Measurements from ENCODE around the gene NARF.

NARF gene

DNA sequence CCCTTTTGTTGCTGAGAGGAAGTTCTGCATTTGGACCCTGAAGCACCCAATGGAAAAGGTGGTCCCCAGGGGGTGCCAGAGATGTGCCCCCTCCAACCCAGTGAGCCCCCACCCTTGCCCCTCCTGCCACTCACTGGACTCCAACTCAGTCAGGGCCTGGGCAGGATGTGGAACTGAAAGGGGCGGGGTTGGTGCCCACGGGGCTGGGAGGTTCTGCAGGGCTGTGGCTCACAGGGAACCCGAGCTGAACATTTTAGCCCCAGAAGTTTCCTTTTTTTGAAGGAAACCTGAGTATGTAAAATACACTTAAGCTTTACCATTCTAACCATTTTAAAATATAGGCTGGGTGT lies 24.4 kb upstream of the NARF start:
- no peak for DNase-seq

DNA sequence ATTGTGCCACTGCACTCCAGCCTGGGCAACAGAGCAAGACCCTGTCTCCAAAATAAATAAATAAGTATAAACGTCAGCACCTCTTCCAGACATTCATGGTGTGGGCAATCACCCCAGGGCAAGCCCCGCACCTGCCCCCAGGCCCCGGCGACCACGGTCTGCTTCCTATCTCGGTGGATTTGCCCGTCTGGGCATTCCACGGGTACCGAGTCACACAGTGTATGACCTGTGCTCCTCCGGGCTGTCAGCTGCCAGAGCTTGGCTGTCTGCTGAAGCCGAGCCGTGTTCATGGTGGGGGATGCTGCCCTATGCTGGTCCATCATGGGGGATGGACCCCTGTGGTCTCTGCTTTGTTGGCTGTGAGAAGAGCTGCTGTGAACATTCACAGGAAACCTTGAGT lies 23.4 kb upstream of the NARF start:
- no peak for DNase-seq

DNA sequence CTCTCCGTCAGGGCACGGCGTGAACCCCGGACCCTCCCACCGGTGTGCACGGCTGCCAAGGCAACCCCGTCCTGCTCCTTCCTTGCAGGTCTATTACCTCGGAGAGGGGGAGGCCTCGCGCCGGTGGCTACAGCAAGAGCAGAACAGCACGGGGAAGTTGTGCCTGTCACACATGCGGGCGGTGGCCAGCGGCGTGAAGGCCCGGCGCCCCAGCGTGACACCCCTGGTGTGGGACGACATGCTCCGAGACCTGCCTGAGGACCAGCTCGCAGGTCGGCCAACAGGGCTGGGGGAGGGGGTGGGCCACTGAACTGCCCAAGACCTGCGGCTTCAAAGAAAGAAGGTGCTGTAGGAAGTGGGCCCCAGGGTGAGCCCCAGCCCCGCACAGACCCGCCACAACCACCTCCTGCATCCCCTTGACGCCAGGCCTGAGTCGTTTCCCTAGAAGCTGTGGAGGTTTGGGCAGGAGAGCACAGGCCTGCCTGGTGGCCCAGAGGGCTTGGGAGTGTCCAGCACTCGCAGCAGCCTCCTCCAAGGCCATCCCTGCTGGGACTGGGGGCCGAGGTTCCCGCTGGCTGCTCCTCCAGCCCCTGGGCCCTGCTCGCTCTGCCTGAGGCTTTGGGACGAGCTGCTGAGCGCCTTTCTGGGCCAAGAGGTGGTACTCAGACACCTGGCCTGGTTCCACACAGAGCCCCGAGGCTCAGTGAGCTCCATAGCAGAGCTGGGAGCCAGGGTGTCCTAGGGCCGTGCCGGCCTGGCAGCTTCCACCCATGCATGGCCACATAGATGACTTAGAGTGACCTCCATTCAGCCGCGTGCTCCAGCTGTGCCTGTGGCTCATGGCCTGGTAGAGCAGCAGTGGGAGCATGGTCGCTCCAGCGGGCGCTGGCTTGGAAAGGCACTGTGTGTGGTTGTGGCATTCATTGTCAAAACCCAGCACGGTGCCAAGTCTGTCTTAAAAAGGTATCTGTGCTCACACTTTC lies 22.6 kb upstream of the NARF start:
- DNase-seq: no peak

GRCh38 chr17:82436601-82437324 lies 21.8 kb upstream of the NARF start:
- no peak for DNase-seq

- no peak for DNase-seq
Measured at GRCh38 chr17:82437325-82437668, 21.2 kb upstream of the NARF start.

- DNase-seq: no peak
Measured at GRCh38 chr17:82438401-82439193, 19.9 kb upstream of the NARF start.

GRCh38 chr17:82439194-82439828 lies 19.2 kb upstream of the NARF start:
- no peak for DNase-seq

DNA sequence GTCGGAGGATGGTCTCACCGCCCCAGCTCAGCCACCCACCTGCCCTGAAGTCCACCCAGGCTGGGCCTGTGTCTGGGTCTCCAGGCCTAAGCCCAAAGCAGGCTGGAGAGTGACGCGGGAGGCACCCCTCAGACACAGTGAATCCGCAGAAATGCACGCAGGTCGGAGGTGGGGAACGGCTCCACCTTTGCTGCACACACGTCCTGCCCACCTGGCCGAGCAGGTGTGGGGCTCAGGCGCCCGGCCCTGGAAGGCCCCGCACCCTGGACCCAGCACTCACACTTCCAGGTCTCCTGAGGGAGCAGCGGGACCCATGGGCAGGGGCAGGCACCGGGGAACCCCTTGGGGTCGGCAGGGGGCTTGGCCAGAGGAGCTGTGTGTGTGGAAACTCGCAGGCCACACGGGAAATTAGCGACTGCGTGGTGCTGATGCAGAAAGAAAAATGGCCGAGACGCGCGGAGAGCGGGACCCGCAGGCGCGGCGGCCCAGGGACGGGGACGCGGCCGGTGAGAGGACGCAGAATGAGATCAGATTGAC lies 18.6 kb upstream of the NARF start:
- no peak for DNase-seq

- DNase-seq: no peak
Measured at GRCh38 chr17:82440469-82440981, 18.0 kb upstream of the NARF start.

- no peak for DNase-seq
Measured at GRCh38 chr17:82440991-82441627, 17.4 kb upstream of the NARF start.

DNA sequence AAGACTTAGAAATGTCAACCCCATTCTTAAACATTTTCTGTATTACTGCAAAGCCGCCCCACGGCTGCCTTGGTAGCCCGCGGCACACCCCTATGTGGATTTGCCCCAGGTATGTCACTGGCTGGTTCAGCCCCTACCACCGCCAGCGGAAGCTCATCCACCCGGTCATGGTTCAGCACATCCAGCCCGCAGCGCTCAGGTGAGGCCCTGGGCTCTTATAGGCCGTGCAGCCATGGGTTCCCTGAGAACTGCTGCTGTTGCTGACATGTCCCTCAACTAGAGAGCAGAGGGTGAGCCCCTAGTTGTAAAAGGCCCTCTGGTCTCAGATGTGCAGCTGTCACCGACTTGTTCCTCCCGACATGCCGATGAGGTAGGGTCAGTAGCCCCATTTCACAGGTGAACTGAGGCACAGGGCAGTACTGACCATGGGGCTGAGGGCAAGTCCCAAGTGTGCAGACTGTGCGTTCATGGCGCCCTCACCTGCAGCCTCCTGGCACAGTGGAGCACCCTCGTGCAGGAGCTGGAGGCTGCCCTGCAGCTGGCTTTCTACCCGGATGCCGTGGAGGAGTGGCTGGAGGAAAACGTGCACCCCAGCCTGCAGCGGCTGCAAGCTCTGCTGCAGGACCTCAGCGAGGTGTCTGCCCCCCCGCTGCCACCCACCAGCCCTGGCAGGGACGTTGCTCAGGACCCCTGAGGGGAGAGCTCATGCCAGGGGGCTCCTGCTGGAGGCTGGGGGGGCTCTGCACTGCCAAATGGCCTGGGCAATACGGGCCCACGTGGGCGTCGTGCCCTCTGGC lies 16.7 kb upstream of the NARF start:
- no peak for DNase-seq

DNA sequence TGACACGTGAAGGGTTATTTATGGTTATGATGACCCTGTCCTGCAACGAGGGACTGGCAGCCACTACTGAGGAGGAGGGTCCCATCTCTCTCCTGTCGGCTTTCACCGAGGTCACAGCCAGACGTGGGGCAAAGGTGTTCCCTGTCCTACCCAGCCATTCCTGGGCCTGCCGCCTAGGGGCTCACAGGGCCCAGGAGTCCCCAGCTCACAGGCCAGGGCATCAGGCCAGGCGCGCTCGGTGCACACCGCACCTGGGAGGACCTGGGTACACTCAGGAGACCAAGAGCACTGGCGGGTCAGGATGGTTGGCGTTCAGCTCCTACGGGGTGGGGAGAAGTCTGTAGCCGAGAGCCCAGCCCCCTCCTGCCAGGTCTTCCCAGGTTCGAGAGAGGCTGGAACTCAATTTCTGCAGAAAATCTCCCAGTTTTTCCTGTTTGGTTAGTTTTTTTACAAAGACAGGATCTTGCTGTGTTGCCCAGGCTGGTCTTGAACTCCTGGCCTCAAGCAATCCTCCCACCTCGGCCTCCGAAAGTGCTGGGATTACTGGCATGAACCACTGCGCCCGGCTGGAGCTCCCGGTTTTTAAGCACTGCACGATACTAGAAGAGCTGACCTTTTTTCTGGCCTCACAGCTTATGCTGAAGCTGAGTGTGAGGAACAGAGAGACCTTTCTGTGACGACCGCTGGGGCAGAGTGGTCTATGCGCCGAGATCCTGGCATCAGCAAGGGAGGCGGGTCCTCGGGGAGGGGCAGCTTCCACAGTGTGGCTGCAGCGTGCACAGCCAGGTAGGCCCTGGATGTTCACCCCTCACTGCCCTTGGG lies 15.7 kb upstream of the NARF start:
- no peak for DNase-seq

GRCh38 chr17:82443465-82444283 lies 14.9 kb upstream of the NARF start:
- DNase-seq: no peak

DNA sequence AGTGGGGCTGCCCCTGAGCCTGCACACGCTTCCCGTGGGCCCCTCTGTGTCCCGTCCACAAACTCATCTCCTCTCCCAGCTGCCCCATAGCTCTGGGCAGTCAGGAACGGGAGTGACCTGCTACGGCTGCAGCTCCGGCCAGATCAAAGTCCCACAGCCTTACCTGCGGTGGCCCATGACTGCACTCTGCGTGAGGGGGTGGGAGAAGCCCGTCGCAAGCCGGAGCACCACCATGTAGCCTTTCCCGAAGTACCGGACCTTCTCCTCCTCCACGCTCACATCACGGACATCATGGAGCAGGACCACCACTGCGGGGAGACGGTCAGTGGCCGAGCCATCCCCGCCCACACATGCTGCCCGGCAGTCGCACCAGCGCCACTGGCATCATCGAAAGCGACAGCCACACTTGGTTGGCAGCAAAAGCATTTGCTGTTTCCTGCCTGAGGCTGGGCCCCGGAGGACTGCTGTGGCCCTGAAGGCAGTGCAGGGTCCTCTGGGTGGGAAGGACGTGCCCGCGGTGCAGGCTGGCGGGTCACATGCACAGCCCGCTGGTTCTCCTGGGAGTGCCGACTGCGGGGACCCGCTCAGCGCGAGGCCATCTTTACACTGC lies 14.2 kb upstream of the NARF start:
- DNase-seq: no peak

DNA sequence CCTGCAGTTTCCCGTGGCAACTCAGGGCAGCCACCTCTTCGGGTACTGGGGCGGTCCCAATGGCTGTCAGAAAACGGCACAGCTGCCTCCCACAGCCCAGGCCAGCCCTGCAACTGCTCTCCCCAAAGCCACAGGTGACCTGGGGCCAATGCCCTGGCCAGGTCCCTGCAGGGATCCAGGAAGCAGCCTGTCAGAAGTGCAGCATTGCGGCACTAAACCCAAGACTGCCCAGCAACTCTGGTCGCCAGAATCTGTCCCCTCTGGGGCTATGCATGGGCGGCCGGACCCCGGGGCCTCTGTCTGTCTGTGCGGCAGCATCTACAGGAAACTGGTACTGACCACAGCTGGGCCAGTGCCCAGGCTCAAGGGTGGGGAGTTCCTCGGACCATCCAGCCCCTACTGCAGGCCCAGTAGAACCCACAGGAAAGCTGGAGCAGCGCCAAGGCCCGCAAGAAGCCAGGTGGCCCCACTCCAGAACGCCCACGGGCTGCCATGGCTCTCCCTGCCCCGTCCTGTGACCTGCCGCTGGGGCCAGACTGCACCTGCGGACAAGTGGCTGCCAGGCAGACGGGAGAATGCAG lies 13.5 kb upstream of the NARF start:
- no peak for DNase-seq

- DNase-seq: no peak
Measured at GRCh38 chr17:82445542-82445941, 13.0 kb upstream of the NARF start.

- DNase-seq: no peak
Measured at GRCh38 chr17:82446124-82446523, 12.4 kb upstream of the NARF start.

DNA sequence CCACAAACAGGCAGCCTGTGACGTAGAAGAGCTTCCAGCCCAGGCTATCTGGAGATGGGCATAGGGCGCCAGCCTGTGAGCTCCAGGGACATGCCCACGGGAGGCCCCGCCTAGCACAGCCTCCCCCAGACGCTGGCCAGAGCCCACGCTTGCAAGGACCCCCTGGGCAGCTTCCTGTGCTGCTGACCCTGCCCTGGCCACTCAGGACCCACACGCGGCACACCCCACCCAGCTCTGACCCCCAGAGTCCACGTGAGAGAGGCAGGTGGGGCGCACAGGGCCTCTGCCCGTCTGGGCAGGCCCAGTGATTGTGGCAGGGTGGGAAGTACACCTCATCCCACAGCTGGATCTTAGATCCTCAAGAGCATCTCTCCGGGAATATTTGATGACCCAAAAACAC lies 11.9 kb upstream of the NARF start:
- DNase-seq: no peak
